Fibroblast of skin of abdomen (primary cell): Measurements from ENCODE around the gene TTC8.

Source experiments
- DNase-seq: peaks from one replicate; pipeline ENCODE4 v3.0.0-alpha.2; 2013

Gene TTC8

GRCh38 chr14:88868558-88869159, 44.2 kb downstream of the TTC8 start:
- DNase-seq: peak; percentile 14

- DNase-seq: no peak
Observed at GRCh38 chr14:88870777-88871176, 46.3 kb downstream of the TTC8 start.

- DNase-seq: no peak
Observed at GRCh38 chr14:88871429-88871828, 47.0 kb downstream of the TTC8 start.

- DNase-seq: no peak
Observed at GRCh38 chr14:88872976-88873375, 48.5 kb downstream of the TTC8 start.

GRCh38 chr14:88877192-88877591, 52.7 kb downstream of the TTC8 start:
- no peak for DNase-seq

GRCh38 chr14:88879022-88879421, 54.6 kb downstream of the TTC8 start:
- peak; percentile 78 for DNase-seq

- peak; percentile 3 for DNase-seq
Observed at GRCh38 chr14:88882236-88882635, 57.8 kb downstream of the TTC8 start.

- peak; percentile 14 for DNase-seq
Observed at GRCh38 chr14:88895116-88895515, 70.7 kb downstream of the TTC8 start.

GRCh38 chr14:88901189-88901588, 76.7 kb downstream of the TTC8 start:
- DNase-seq: no peak

GRCh38 chr14:88901991-88902390, 77.5 kb downstream of the TTC8 start:
- DNase-seq: no peak

- no peak for DNase-seq
Observed at GRCh38 chr14:88902850-88903249, 78.4 kb downstream of the TTC8 start.

GRCh38 chr14:88904206-88904647, 79.8 kb downstream of the TTC8 start:
- no peak for DNase-seq

- DNase-seq: peak; percentile 57
Observed at GRCh38 chr14:88904864-88905263, 80.4 kb downstream of the TTC8 start.

GRCh38 chr14:88908216-88908615, 83.8 kb downstream of the TTC8 start:
- DNase-seq: no peak

- DNase-seq: no peak
Observed at GRCh38 chr14:88910386-88910785, 85.9 kb downstream of the TTC8 start.

GRCh38 chr14:88911809-88912208, 87.4 kb downstream of the TTC8 start:
- DNase-seq: no peak

- no peak for DNase-seq
Observed at GRCh38 chr14:88914956-88915355, 90.5 kb downstream of the TTC8 start.

- DNase-seq: no peak
Observed at GRCh38 chr14:88919502-88919901, 95.1 kb downstream of the TTC8 start.
